HG02678 (cell line): Measurements from ENCODE around the gene SPOCK1.

Source experiments
- ATAC-seq: cut with Tn5 transposase; IDR thresholded peaks from one replicate; pipeline ENCODE4 v1.9.1; 2021; ENCODE audit warnings: mild to moderate bottlenecking, moderate library complexity; ENCODE audit not compliant: unreplicated experiment

Gene SPOCK1

GRCh38 chr5:137174196-137174595 lies 324.9 kb downstream of the SPOCK1 start:
- ATAC-seq: no peak

- ATAC-seq: no peak
These were observed 326.9 kb downstream of the SPOCK1 start for GRCh38 chr5:137172258-137172657.

DNA sequence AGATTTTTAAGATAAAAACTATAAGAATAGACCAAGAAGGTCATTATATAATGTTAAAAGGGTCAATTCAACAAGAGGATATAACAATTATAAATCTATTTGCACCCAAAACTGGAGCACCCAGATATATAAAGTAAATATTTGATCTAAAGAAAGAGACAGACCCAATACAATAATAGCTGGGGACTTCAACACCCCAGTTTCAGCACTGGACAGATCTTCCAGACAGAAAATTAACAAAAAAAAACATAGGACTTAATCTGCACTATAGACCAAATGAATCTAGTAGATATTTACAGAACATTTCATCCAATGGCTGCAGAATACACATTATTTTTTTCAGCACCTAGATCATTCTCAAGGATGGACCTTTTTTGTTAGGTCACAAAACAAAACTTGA lies 331.9 kb downstream of the SPOCK1 start:
- no peak for ATAC-seq

DNA sequence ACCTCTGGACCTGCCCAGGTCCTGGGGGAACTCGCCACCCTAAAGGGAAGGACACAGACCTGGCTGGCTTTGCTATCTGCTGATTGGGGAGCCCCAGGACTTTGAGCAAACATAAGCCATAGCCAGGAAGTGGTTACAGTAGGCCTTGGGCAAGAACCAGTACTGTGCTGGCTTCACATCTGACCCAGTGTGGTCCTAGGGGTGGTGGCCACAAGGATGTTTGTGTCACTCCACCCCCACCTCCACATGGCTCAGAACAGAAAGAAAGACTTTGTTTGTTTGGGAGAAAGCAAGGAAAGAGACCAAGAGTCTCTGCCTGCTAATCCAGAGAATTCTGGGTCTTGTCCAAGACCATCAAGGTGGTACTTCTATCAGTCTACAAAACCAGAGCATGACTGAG lies 334.2 kb downstream of the SPOCK1 start:
- no peak for ATAC-seq

GRCh38 chr5:137164536-137164935 lies 334.6 kb downstream of the SPOCK1 start:
- ATAC-seq: no peak

GRCh38 chr5:137158691-137159090 lies 340.4 kb downstream of the SPOCK1 start:
- no peak for ATAC-seq

DNA sequence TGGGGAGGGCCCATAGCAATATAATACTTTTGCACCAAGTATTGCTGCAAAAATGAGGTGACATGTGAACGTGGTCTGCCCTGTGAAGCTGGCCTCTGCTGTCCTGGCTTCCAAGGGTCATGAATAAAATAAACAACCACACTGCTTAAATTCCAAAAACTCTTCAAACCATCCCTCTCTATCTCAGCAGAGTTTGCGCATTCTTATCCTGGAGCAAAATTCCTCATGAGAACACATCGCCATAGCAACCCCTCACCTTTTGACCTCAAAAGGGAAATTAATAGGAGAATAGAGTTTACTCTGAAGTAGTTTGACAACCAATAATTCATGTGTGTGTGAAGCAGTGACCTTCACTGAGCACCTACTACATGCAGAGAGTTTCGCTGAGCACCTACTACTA lies 342.9 kb downstream of the SPOCK1 start:
- no peak for ATAC-seq

- ATAC-seq: no peak
These were observed 343.7 kb downstream of the SPOCK1 start for GRCh38 chr5:137155261-137156000.

- no peak for ATAC-seq
These were observed 346.5 kb downstream of the SPOCK1 start for GRCh38 chr5:137152616-137153015.

- no peak for ATAC-seq
These were observed 350.5 kb downstream of the SPOCK1 start for GRCh38 chr5:137148655-137149054.

- no peak for ATAC-seq
These were observed 351.0 kb downstream of the SPOCK1 start for GRCh38 chr5:137148159-137148558.

GRCh38 chr5:137147346-137147745 lies 351.8 kb downstream of the SPOCK1 start:
- no peak for ATAC-seq

GRCh38 chr5:137146402-137146890 lies 352.7 kb downstream of the SPOCK1 start:
- ATAC-seq: no peak

DNA sequence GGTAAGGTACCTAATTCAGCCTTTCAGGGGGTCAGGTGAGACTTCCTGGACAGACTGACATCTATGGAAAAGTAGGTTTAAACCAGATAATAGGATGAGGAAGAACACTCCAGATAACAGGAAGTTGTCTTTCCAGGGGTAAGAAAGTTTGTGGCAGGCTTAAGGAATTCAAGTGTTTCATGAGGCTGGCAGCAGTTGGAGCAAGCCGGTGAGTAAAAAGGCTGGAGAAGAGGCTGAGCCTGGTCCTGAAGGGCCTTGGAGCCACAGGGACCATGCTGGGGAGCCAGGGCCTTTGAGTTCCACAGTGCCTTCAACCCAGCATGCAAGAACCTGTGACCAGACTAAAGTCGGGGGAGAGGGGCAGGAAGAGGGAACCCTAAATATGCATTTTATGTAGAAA lies 353.4 kb downstream of the SPOCK1 start:
- ATAC-seq: no peak

GRCh38 chr5:137144656-137145055 lies 354.5 kb downstream of the SPOCK1 start:
- ATAC-seq: no peak

GRCh38 chr5:137142764-137143605 lies 356.1 kb downstream of the SPOCK1 start:
- ATAC-seq: peak; percentile 65

DNA sequence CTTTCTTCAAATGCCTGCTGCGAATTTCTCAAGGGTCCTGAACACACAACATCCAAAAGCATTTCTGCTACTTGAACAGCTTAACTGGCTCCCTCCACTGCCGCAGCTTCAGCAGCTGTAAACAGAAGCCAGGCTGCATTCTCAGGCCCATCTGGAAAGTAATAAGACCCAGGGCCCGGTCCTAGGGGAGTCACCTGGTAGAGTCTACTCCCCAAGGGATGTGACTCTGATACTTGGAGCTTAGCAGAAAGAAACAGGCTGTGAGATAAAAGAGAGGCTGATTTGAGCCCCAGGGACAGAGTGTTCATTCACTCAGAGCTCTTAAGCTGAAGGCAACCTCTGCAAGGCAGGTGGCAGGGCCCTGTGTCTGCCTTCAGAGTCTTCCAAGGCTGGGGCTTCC lies 356.8 kb downstream of the SPOCK1 start:
- ATAC-seq: peak; percentile 37

DNA sequence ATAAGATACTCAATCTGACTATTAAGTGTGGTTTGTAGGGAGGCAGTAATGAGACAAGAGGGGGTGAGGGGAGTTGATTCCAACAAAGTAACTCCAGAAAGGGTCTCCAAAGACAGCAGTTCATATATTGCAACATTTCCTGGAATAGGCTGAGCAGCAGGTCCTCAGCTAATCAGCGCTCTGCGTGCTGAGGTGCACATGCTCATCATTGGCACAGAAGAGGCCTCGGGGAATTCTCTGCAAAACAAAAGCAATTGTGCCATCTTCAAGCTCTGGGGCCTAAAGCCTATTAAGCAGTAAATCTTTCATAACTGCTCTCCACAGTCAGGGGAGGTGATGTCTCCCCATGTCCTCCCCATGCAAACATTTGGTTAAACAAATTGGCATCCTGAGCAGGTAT lies 357.3 kb downstream of the SPOCK1 start:
- ATAC-seq: no peak

GRCh38 chr5:137136991-137137632 lies 362.0 kb downstream of the SPOCK1 start:
- ATAC-seq: no peak

GRCh38 chr5:137134920-137135532 lies 364.1 kb downstream of the SPOCK1 start:
- ATAC-seq: no peak
